ENCODE measurements around the gene HIRA. TPM values are rescaled to one million over a fixed set of nuclear protein-coding genes. Genes with fewer than 3 reads are reported as not detected.

The HIRA gene
- total and polyA plus RNA-seq, 9 of the 15 experiments (the other 6 are each of a cell fraction or from before 2014, with no cell fraction given): 0.96 to 132 (median 58.4) TPM

DNA sequence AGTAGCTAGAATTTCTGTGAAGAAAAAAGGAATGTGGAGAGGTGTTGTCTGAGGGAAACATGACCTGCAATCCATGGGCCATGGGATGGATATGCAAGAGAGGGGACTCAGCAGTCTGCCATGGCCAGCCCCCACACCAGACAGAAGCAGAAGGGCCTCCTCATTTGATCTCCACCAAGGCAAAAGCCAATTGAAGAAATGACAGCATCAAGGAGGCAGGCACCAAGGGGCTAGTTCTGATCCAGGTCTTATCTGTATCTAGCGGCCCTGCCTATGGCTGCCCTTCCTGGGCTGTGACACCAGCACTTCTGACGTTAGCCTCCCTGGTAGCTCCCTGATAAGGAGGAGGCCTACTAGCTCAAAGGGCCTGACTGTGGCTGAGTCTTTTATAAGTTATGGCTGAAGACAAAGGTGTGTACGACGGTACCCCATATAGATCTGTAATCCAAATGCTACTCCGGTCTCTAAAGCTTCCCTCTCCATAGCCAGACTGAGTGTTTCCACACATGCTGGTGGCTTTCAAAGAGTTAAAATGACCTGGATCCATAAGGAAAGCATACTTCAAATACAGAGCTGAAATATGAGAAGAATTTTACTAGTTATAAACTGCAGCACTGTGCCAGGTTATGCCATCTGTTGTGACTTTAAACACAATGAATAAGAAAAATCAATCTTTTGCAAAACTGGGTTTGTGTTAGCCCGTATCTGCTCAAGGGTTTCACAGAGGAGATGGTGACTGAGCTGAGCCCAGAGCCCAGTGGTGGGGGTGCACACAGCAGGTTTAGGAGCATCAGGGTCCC, 34.4 kb downstream of the HIRA start (continued):
- TF ChIP-seq LARP7 (IDR thresholded peaks at IDR 0.05) (no peak), SUPT5H (IDR thresholded peaks at IDR 0.05) (no peak), BCL6 (CRISPR knock-in tag; IDR thresholded peaks at IDR 0.05) (no peak), MXI1 (IDR thresholded peaks at IDR 0.05; ENCODE audit: low read depth, low read length) (no peak), LCOR (CRISPR knock-in tag; IDR thresholded peaks at IDR 0.05) (no peak), DMBX1 (CRISPR knock-in tag; IDR thresholded peaks at IDR 0.05; ENCODE audit: borderline replicate concordance) (peak; percentile 94), MGA (IDR thresholded peaks at IDR 0.05) (no peak; the same call in 1 of the 2 replicates), ZNF551 (CRISPR knock-in tag; IDR thresholded peaks at IDR 0.05) (no peak), GABPB2 (CRISPR knock-in tag; conservative IDR thresholded peaks at IDR 0.05) (no peak; the same call in 1 of the 2 replicates), KDM4B (IDR thresholded peaks at IDR 0.05; ENCODE audit: borderline replicate concordance in 2 of 2, low read depth in 1 of 2) (no peak), AFF4 (CRISPR knock-in tag; IDR thresholded peaks at IDR 0.05) (no peak)
- TF ChIP-seq, protein P1, sequence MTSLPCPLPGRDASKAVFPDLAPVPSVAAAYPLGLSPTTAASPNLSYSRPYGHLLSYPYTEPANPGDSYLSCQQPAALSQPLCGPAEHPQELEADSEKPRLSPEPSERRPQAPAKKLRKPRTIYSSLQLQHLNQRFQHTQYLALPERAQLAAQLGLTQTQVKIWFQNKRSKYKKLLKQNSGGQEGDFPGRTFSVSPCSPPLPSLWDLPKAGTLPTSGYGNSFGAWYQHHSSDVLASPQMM (CRISPR knock-in tag; IDR thresholded peaks at IDR 0.05): no peak
